Jurkat, Clone E6-1 (cell line): Measurements from ENCODE around the gene TMPRSS11A.

Experiments used
- DNase-seq: peaks from one replicate; pipeline ENCODE4 v3.0.0-alpha.2; 2011; ENCODE audit warnings: low read depth, low spot score
- H3K4me3 ChIP-seq: 2 replicates; pipeline ENCODE4 v1.5.1; 2011; ENCODE audit warnings: mild to moderate bottlenecking, low read length, control low read depth, moderate library complexity

The TMPRSS11A gene

GRCh38 chr4:67880866-67881610 lies 82.3 kb downstream of the TMPRSS11A start:
- H3K4me3 ChIP-seq = no peak overlapping the region
- no peak for DNase-seq

DNA sequence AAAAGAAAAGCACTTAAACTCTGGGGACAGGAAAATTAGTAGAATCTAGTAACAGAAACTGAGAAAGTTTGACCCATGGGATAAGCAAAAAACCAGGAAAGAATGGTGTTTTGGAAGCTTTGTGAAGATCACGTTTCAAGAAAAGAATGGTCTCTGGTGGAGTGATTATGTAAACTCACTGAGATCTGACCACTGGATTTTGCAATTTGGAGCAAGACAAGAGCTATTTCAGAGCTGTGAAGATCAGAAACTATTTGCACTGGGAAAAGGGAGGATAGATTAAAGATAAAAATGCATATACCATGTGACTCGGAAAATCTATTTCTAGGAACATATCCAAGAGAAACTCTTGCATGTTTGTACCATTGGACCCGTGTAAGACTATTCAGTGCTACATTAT lies 83.8 kb downstream of the TMPRSS11A start:
- H3K4me3 ChIP-seq = no peak overlapping the region
- DNase-seq = no peak

- no peak overlapping the region for H3K4me3 ChIP-seq
- no peak for DNase-seq
These were observed 86.2 kb downstream of the TMPRSS11A start for GRCh38 chr4:67877086-67877485.

DNA sequence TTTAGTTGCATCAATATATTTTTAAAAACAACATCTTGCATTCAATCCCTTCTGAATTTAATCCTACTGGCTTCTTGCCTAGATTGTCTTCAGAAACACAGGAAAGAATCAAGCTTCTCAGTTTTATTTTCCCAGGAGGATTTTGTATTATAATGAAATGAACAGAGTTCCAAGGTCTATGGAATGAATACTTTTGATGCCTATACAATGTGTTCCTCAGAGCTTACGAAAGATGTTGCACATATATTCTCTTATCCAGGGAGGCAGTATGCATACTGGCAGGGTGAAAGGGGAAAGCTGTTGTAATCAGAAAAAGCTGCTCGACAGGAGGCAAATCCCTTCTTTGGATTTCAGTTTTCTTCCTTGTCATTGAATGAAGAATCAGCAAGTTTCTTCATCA lies 88.3 kb downstream of the TMPRSS11A start:
- H3K4me3 ChIP-seq = no peak overlapping the region
- no peak for DNase-seq

GRCh38 chr4:67873116-67873515 lies 90.2 kb downstream of the TMPRSS11A start:
- no peak overlapping the region for H3K4me3 ChIP-seq
- no peak for DNase-seq

DNA sequence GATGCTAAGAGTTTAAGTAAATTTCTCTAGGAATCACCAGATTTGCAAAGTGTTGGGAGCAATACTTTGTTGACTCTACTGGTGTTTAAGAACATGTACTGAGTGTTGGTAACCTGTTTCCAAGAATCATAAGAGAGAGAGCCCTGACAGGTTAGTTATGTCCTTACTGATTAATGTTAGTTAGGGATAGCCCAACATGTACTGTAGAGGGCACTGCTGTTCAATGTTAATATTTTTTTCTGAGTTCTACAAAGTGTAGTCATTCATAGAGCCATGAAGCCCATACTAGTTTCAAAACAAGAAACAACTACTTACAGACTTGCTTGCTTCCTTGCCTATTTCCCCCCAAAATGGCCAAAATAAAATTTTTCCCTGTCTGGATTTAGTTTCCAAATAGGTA lies 91.4 kb downstream of the TMPRSS11A start:
- peak; percentile 30 for DNase-seq

DNA sequence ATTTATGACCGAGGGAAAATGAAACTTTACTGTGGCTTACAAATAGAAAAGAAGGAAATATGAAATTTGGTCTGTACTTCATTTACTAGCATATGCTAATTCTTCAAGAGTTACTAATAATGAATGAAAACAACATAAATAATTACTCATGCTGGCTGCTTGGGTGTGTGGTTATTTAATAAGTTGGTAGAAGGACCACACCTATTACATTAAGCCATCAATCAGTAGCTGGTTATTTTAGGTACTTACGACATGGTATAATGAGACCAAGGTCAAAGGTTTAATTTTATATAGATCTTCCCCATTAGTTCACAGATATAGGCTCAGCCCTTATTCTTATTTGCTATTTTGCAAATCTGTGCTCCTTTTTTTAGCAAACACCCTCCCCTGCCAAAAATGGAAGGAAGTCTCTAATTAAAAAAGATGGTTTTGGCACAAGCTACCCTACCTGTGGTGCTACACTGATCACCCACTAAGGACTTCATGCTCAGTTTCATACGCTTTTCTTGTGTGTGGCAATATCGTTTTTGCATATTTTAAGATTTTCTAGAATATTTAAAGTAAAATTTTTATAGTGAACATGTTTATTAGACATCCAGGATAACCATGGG lies 93.6 kb downstream of the TMPRSS11A start:
- no peak overlapping the region for H3K4me3 ChIP-seq
- no peak for DNase-seq

More for the DNA sequence above, 91.4 kb downstream of the TMPRSS11A start:
- no peak overlapping the region for H3K4me3 ChIP-seq

DNA sequence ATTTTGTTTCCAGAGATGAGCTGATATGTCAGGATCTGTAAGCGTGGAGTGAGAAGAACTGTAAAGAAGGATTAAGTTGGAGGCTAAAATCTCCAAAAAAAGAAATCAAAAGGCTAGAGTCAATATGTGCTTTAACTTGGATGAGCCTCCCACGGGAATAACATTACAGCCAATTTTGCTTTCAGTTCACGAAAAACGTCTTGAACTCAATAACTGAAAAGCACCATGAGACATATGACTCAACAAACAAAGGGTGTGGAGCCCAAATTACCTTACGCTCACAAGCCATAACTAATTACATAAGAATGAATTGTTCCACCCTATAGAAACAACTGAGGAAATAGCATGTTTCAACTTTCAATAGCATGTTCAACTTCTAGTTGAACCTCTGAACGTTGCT lies 101.8 kb downstream of the TMPRSS11A start:
- DNase-seq = no peak
- no peak overlapping the region for H3K4me3 ChIP-seq
